HepG2 (cell line): ENCODE measurements around the gene RFC1. TPM values are rescaled to one million over a fixed set of nuclear protein-coding genes. Genes with fewer than 3 reads are reported as not detected.

Experiments used
- ATAC-seq: fragments of 200-7000 bp; cut with Tn5 transposase; 3 replicates; pipeline ENCODE4 v1.9.1; 2020; ENCODE audit warnings: mild to moderate bottlenecking, moderate library complexity
- BruUV-seq: library from RNA; stranded (reverse); fragments of 400-500 nt; replicated peaks from 2 replicates; lab custom pipeline; 2021; lab: Mats Ljungman, UMichigan
- CTCF ChIA-PET: fragments of 300-600 bp; formaldehyde crosslinking; extraction: SDS; loops from one replicate; lab custom pipeline; 2021; ENCODE audit warnings: low total read pairs, inconsistent platforms, low intra/inter-chr PET ratio; lab: Yijun Ruan, JAX
- POLR2A ChIA-PET: fragments of 350-600 bp; sonication (Branson Sonifier 250); formaldehyde crosslinking; loops from one replicate; lab custom pipeline; 2020; ENCODE audit warnings: antibody characterized with exemption, inconsistent platforms; lab: Yijun Ruan, JAX
- DNase-seq: peaks from one replicate; pipeline ENCODE4 v3.0.0-alpha.2; 2015; ENCODE audit warnings: low spot score
- FAIRE-seq: peaks from 3 replicates; lab custom pipeline; 2011; peaks lifted over from hg19 to GRCh38; lab: Jason Lieb, UNC
- H2AFZ ChIP-seq: one replicate; pipeline ENCODE4 v1.6.1; 2011; ENCODE audit warnings: low read length, inconsistent platforms
- H3K27ac ChIP-seq: fragments of 300-600 bp; 3 replicates; pipeline ENCODE4 v1.8.0; 2011; ENCODE audit warnings: mixed run types, mild to moderate bottlenecking, mixed read lengths, low read length, inconsistent platforms; ENCODE audit not compliant: insufficient read depth; ENCODE audit errors: extremely low read length
- H3K27me3 ChIP-seq, 2 experiments: fragments of 200-600 bp in 1 of 2; 2 replicates in 1 of 2; 3 replicates in 1 of 2; pipeline versions ENCODE4 v1.6.0 to v1.8.0; 2011; ENCODE audit warnings: low read length in 2 of 2, mild to moderate bottlenecking in 2 of 2, moderate library complexity in 2 of 2, inconsistent platforms in 1 of 2; ENCODE audit not compliant: insufficient read depth in 2 of 2, control insufficient read depth in 1 of 2
- H3K36me3 ChIP-seq, 2 experiments: fragments of 200-600 bp in 1 of 2; replicated peaks in 1 of 2; 2 replicates in 1 of 2; 3 replicates in 1 of 2; pipeline versions ENCODE4 v1.5.1 to v1.8.0; 2011; ENCODE audit warnings: low read length in 2 of 2, inconsistent platforms in 1 of 2; ENCODE audit not compliant: insufficient read depth in 2 of 2, control insufficient read depth in 1 of 2
- H3K4me1 ChIP-seq: 2 replicates; pipeline ENCODE4 v1.5.1; 2012; ENCODE audit warnings: low read length, inconsistent platforms; ENCODE audit not compliant: insufficient read depth
- H3K4me2 ChIP-seq: 2 replicates; pipeline ENCODE4 v1.6.0; 2011; ENCODE audit warnings: low read depth, low read length, inconsistent platforms
- H3K4me3 ChIP-seq, 3 experiments: fragments of 200-600 bp in 1 of 3; sonication (generic), shearing (Covaris generic) in 1 of 3; replicated peaks in 1 of 3; 2 replicates each; pipeline ENCODE4 v1.5.1; 2011 to 2016; ENCODE audit warnings: low read length in 3 of 3, inconsistent platforms in 2 of 3, low read depth in 2 of 3, mild to moderate bottlenecking in 2 of 3, control low read depth in 1 of 3, mixed read lengths in 1 of 3; ENCODE audit not compliant: insufficient read depth in 1 of 3
- H3K79me2 ChIP-seq: one replicate; pipeline ENCODE4 v1.6.1; 2011; ENCODE audit warnings: low read length, inconsistent platforms; ENCODE audit not compliant: insufficient read depth
- H3K9ac ChIP-seq: 2 replicates; pipeline ENCODE4 v1.6.0; 2011; ENCODE audit warnings: mild to moderate bottlenecking, low read depth, low read length, inconsistent platforms; ENCODE audit not compliant: insufficient read depth
- H3K9me3 ChIP-seq: 2 replicates; pipeline ENCODE4 v1.5.1; 2012; ENCODE audit warnings: mild to moderate bottlenecking, low read length
- H4K20me1 ChIP-seq: 2 replicates; pipeline ENCODE4 v1.6.0; 2011; ENCODE audit warnings: inconsistent platforms, mild to moderate bottlenecking, low read length, moderate library complexity; ENCODE audit not compliant: insufficient read depth
- HDAC2 ChIP-seq: sonication (generic); formaldehyde crosslinking; IDR thresholded peaks from 2 replicates; pipeline ENCODE4 v1.4.0; 2020; ENCODE audit warnings: missing genetic modification reagents
- JUND ChIP-seq: sonication (generic); formaldehyde crosslinking; IDR thresholded peaks from 2 replicates; pipeline ENCODE4 v1.8.0; 2022; ENCODE audit warnings: mild to moderate bottlenecking, missing genetic modification reagents
- MBD4 ChIP-seq: IDR thresholded peaks from 2 replicates; pipeline ENCODE4 v1.6.1; 2012; ENCODE audit warnings: low read length, inconsistent platforms, borderline replicate concordance
- SIX4 ChIP-seq: sonication (generic); formaldehyde crosslinking; IDR thresholded peaks from 2 replicates; pipeline ENCODE4 v1.4.0; 2020; ENCODE audit warnings: missing genetic modification reagents
- ZBTB1 ChIP-seq: sonication (generic); formaldehyde crosslinking; IDR thresholded peaks from 2 replicates; pipeline ENCODE4 v1.4.0; 2020; ENCODE audit warnings: missing genetic modification reagents, borderline replicate concordance
- ZBTB7A ChIP-seq: sonication (generic); formaldehyde crosslinking; IDR thresholded peaks from 2 replicates; pipeline ENCODE4 v1.8.0; 2022; ENCODE audit warnings: mild to moderate bottlenecking, missing genetic modification reagents
- ZNF614 ChIP-seq: IDR thresholded peaks from 2 replicates; pipeline ENCODE4 v1.6.1; 2018; ENCODE audit warnings: missing biosample characterization, missing genetic modification reagents, inconsistent platforms, borderline replicate concordance
- ZNF747 ChIP-seq: sonication (generic); formaldehyde crosslinking; IDR thresholded peaks from 2 replicates; pipeline ENCODE4 v1.8.1; 2023; ENCODE audit warnings: missing genetic modification reagents, mild to moderate bottlenecking, borderline replicate concordance
- ZNF883 ChIP-seq: sonication (generic); formaldehyde crosslinking; IDR thresholded peaks from 2 replicates; pipeline ENCODE4 v1.5.1; 2020; ENCODE audit warnings: mild to moderate bottlenecking, missing genetic modification reagents; ENCODE audit errors: not compliant biosample characterization
- ZSCAN30 ChIP-seq: sonication (generic); formaldehyde crosslinking; IDR thresholded peaks from 2 replicates; pipeline ENCODE4 v1.5.0; 2020; ENCODE audit warnings: mild to moderate bottlenecking, missing genetic modification reagents
- WGBS: methylation state at CpG from one replicate; pipeline ENCODE4 v1.1.6; 2017; ENCODE audit warnings: low lambda C conversion rate; 5-methylcytosine and 5-hydroxymethylcytosine counted together
- in situ Hi-C: cut with HindIII; loops from 2 replicates; pipeline ENCODE4 v1.10.0; 2017; ENCODE audit warnings: low pct_unique_long_range_greater_than_20kb; ENCODE audit not compliant: extremely low pct_ligation_motif_present
- intact Hi-C: fragments of 100-400 bp; cut with micrococcal nuclease; formaldehyde crosslinking; loops from one replicate; pipeline ENCODE4 v1.10.0; 2022; ENCODE audit not compliant: unreplicated experiment
- polyA plus RNA-seq, 8 experiments: library from polyadenylated mRNA; depleted of rRNA in 3 of 8; stranded (reverse) in 7 of 8; unstranded in 1 of 8; fragments of >200 nt; fragmentation: Illumina TruSeq in 4 of 8; extraction: Trizol in 4 of 8; gene quantifications; 2 replicates each; pipeline versions ENCODE4 v1.2.1 to v1.2.3, GENCODE V29; 2011 to 2016; ENCODE audit warnings: low read depth in 4 of 8, missing spikeins in 1 of 8, mixed read lengths in 1 of 8; ENCODE audit not compliant: insufficient read depth in 1 of 8
- total RNA-seq, 5 experiments: library from RNA; depleted of rRNA; stranded (reverse); fragments of >200 nt; fragmentation: Illumina TruSeq; extraction: Trizol; gene quantifications; 2 replicates each; pipeline ENCODE4 v1.2.3, GENCODE V29; 2016; ENCODE audit warnings: low read depth in 1 of 5
- TF ChIP-seq, protein P1 (sequence below): sonication (generic); formaldehyde crosslinking; IDR thresholded peaks from 2 replicates; pipeline ENCODE4 v1.4.0; 2020; ENCODE audit warnings: missing genetic modification reagents, low read depth, mild to moderate bottlenecking, borderline replicate concordance
- TF ChIP-seq, protein P2 (sequence below): IDR thresholded peaks from 2 replicates; pipeline ENCODE4 v1.6.1; 2016; ENCODE audit warnings: missing biosample characterization, missing genetic modification reagents, low read depth
- TF ChIP-seq, protein P3 (sequence below): sonication (generic); formaldehyde crosslinking; IDR thresholded peaks from 2 replicates; pipeline ENCODE4 v1.4.0; 2020; ENCODE audit warnings: mild to moderate bottlenecking, missing genetic modification reagents, borderline replicate concordance

RFC1 gene
- total and polyA plus RNA-seq, 2 of the 13 experiments (the other 11 are each of a cell fraction or from before 2014, with no cell fraction given): 15.9 to 78.8 TPM

DNA sequence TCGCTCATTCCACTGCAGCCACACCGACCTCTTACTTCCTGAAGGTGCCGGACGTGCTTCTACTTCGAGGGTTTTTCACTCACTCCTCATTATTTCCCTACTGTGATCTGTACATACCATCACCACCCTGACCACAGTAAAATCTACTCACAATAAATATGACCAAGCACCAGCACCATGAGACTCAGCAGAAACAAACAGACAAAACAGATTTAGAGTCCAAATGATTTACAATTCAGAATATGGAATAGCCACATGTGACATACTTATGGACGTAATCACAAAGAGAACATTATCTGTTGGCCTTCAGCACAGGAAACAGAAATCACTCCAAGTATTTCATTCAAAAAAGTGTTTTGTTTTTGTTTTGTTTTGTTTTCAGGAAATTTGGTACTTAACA, 24.4 kb upstream of the RFC1 start (continued):
- TF ChIP-seq MBD4 (no peak), HDAC2 (CRISPR knock-in tag) (no peak), ZNF614 (CRISPR knock-in tag) (no peak), ZNF883 (CRISPR knock-in tag) (no peak), ZBTB1 (CRISPR knock-in tag) (no peak), ZNF747 (no peak), JUND (no peak), ZSCAN30 (CRISPR knock-in tag) (no peak)
- TF ChIP-seq, protein P1, sequence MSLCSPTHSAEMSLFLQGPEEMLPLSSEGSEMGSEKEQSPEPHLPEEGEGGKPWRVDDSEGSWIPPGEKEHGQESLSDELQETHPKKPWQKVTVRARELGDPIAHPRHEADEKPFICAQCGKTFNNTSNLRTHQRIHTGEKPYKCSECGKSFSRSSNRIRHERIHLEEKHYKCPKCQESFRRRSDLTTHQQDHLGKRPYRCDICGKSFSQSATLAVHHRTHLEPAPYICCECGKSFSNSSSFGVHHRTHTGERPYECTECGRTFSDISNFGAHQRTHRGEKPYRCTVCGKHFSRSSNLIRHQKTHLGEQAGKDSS (CRISPR knock-in tag): no peak
- TF ChIP-seq, protein P2, sequence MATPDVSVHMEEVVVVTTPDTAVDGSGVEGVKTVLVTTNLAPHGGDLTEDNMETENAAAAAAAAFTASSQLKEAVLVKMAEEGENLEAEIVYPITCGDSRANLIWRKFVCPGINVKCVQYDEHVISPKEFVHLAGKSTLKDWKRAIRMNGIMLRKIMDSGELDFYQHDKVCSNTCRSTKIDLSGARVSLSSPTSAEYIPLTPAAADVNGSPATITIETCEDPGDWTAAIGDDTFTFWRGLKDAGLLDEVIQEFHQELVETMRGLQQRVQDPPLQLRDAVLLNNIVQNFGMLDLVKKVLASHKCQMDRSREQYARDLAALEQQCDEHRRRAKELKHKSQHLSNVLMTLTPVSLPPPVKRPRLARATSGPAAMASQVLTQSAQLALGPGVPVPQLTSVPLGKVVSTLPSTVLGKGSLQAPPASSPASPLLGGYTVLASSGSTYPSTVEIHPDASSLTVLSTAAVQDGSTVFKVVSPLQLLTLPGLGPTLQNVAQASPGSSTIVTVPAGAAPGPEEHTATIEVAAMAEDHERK: no peak

DNA sequence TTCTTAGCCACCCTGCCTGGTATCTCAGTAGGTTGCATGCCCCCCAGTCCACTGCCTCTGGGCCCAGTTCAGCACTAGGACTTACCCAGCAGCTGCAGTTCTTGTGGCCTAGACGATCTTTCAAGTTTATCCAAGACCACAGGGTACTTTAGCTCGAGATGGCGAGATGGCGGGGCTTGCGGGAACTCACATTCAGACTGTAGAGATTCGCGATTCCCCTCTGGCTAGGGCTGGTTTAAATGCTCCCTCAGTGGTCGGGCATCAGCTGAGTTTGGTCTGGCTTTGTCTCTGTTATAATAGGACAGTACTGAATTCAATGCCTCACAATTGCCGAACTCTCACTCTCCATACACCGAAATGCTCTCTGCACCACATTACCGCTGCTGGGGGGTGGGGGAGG, 18.4 kb upstream of the RFC1 start:
- CTCF ChIA-PET: no interaction called here
- Histone ChIP-seq H3K4me3 (no peak overlapping the region), H3K27ac (no peak overlapping the region), H3K79me2 (no peaks in the 10 kb centered on the region), H3K4me1 (no peaks in the 10 kb centered on the region), H4K20me1 (no peaks in the 10 kb centered on the region)
- TF ChIP-seq SIX4 (no peak), ZBTB7A (no peak)
- TF ChIP-seq, protein P3, sequence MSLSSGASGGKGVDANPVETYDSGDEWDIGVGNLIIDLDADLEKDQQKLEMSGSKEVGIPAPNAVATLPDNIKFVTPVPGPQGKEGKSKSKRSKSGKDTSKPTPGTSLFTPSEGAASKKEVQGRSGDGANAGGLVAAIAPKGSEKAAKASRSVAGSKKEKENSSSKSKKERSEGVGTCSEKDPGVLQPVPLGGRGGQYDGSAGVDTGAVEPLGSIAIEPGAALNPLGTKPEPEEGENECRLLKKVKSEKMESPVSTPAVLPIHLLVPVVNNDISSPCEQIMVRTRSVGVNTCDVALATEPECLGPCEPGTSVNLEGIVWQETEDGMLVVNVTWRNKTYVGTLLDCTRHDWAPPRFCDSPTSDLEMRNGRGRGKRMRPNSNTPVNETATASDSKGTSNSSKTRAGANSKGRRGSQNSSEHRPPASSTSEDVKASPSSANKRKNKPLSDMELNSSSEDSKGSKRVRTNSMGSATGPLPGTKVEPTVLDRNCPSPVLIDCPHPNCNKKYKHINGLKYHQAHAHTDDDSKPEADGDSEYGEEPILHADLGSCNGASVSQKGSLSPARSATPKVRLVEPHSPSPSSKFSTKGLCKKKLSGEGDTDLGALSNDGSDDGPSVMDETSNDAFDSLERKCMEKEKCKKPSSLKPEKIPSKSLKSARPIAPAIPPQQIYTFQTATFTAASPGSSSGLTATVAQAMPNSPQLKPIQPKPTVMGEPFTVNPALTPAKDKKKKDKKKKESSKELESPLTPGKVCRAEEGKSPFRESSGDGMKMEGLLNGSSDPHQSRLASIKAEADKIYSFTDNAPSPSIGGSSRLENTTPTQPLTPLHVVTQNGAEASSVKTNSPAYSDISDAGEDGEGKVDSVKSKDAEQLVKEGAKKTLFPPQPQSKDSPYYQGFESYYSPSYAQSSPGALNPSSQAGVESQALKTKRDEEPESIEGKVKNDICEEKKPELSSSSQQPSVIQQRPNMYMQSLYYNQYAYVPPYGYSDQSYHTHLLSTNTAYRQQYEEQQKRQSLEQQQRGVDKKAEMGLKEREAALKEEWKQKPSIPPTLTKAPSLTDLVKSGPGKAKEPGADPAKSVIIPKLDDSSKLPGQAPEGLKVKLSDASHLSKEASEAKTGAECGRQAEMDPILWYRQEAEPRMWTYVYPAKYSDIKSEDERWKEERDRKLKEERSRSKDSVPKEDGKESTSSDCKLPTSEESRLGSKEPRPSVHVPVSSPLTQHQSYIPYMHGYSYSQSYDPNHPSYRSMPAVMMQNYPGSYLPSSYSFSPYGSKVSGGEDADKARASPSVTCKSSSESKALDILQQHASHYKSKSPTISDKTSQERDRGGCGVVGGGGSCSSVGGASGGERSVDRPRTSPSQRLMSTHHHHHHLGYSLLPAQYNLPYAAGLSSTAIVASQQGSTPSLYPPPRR (CRISPR knock-in tag): no peak
- TF ChIP-seq, all 625 proteins: peak for 0
- H3K27me3 ChIP-seq: no peaks in the 10 kb centered on the region
- intact Hi-C loops: no loop called here
- no peak overlapping the region for H3K4me2 ChIP-seq
- H3K36me3 ChIP-seq: no peaks in the 10 kb centered on the region
- DNase-seq (no peak), FAIRE-seq (no peak), ATAC-seq (no peak)
- in situ Hi-C loops: no loop called here
- 90% methylated on average over 9 of the region's 11 CpGs for WGBS
- no TSS peak for BruUV-seq
- no peak overlapping the region for H3K9ac ChIP-seq
- no peak overlapping the region for H2AFZ ChIP-seq
- H3K9me3 ChIP-seq: no peaks in the 10 kb centered on the region
- POLR2A ChIA-PET: interaction anchor here (0.9 to 2.5 kb wide), 3 partner anchors 18 to 74 kb away, joined by 3 to 10 read pairs (median 4); partner anchors contain the start of genes LIAS and RPL9
